Hematopoietic multipotent progenitor cell treated with erythropoietin and hydrocortisone succinate and interleukin-3 and kit ligand, for 17 days (in vitro differentiated cells): ENCODE results near the gene DEFB124.
"Not testable (repeated sequence)": the region's sequence is repeated elsewhere in the genome, so short reads cannot be mapped to it uniquely, and the experiment has no call there.

Experiments
- DNase-seq: peaks from one replicate; pipeline ENCODE4 v3.0.0-alpha.2; 2015; ENCODE audit warnings: low spot score

Gene DEFB124

GRCh38 chr20:31474758-31475427 lies at the start of gene DEFB124, which contains the start of gene REM1:
DEFB124 (minus strand) TSS chr20:31475127; CDS start chr20:31473013, 2,114 bp downstream.
REM1 (plus strand) TSS chr20:31475288; CDS start chr20:31476446, 1,158 bp downstream.
- no peak for DNase-seq

GRCh38 chr20:31523361-31524283 lies 48.7 kb upstream of the DEFB124 start:
- no peak for DNase-seq

GRCh38 chr20:31522731-31523130 lies 47.8 kb upstream of the DEFB124 start:
- no peak for DNase-seq

GRCh38 chr20:31521267-31521666 lies 46.3 kb upstream of the DEFB124 start:
- not testable (repeated sequence) for DNase-seq

- DNase-seq, result peak; percentile 13
These were observed 42.4 kb upstream of the DEFB124 start for GRCh38 chr20:31517373-31517772.

GRCh38 chr20:31516651-31517050 lies 41.7 kb upstream of the DEFB124 start:
- DNase-seq, result no peak

GRCh38 chr20:31516166-31516565 lies 41.2 kb upstream of the DEFB124 start:
- DNase-seq, result no peak

- no peak for DNase-seq
These were observed 40.8 kb upstream of the DEFB124 start for GRCh38 chr20:31515775-31516107.

GRCh38 chr20:31515072-31515774 lies 40.3 kb upstream of the DEFB124 start:
- DNase-seq, result no peak

GRCh38 chr20:31514154-31515071 lies 39.5 kb upstream of the DEFB124 start, which contains the start of gene HM13:
HM13 (plus strand) TSS chr20:31514442; CDS start chr20:31514552, 110 bp downstream.
- peak; percentile 96 for DNase-seq

- DNase-seq, result no peak
These were observed 33.8 kb upstream of the DEFB124 start for GRCh38 chr20:31508517-31509244.

- DNase-seq, result no peak
These were observed 31.0 kb upstream of the DEFB124 start for GRCh38 chr20:31505903-31506302.

- peak; percentile 85 for DNase-seq
These were observed 28.2 kb upstream of the DEFB124 start for GRCh38 chr20:31502884-31503673.

GRCh38 chr20:31500527-31500926 lies 25.6 kb upstream of the DEFB124 start:
- DNase-seq, result no peak

GRCh38 chr20:31497838-31498540 lies 23.1 kb upstream of the DEFB124 start:
- peak; percentile 37 for DNase-seq

GRCh38 chr20:31496761-31497295 lies 21.9 kb upstream of the DEFB124 start:
- no peak for DNase-seq

GRCh38 chr20:31494131-31494530 lies 19.2 kb upstream of the DEFB124 start:
- DNase-seq, result no peak

GRCh38 chr20:31490752-31491151 lies 15.8 kb upstream of the DEFB124 start:
- no peak for DNase-seq

GRCh38 chr20:31489152-31489551 lies 14.2 kb upstream of the DEFB124 start:
- DNase-seq, result no peak
